Astrocyte (in vitro differentiated cells and primary cell): ENCODE results near the gene GRIK3.

Experiments used
- EZH2 ChIP-seq: IDR thresholded peaks from 2 replicates; pipeline ENCODE4 v1.6.1; 2012; ENCODE audit warnings: mild to moderate bottlenecking, low read length, inconsistent platforms; ENCODE audit not compliant: insufficient read depth
- TF ChIP-seq, protein P1 (sequence below): IDR thresholded peaks from 2 replicates; pipeline ENCODE4 v1.5.1; 2011; ENCODE audit warnings: low read depth, mild to moderate bottlenecking, inconsistent platforms, low read length, moderate library complexity; ENCODE audit not compliant: insufficient read depth

DNA sequence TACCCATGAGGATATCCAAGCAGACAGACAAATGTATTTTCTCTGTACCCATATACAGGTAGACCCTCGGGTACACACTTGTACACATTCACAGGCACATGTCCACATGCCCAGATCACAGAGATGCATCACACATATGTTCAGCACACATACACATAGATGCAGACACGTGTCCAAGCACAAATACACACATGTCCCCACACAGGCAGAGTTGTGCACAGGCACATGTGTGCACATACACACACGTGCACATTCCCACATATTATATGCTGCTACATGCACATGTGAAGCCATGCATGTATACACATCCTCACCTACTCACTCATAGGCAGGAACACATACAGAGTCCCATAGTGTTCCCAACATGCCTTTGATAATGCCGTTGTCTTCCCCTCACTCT lies 219.5 kb downstream of the GRIK3 start:
- TF ChIP-seq EZH2 = no peak
- TF ChIP-seq, protein P1, sequence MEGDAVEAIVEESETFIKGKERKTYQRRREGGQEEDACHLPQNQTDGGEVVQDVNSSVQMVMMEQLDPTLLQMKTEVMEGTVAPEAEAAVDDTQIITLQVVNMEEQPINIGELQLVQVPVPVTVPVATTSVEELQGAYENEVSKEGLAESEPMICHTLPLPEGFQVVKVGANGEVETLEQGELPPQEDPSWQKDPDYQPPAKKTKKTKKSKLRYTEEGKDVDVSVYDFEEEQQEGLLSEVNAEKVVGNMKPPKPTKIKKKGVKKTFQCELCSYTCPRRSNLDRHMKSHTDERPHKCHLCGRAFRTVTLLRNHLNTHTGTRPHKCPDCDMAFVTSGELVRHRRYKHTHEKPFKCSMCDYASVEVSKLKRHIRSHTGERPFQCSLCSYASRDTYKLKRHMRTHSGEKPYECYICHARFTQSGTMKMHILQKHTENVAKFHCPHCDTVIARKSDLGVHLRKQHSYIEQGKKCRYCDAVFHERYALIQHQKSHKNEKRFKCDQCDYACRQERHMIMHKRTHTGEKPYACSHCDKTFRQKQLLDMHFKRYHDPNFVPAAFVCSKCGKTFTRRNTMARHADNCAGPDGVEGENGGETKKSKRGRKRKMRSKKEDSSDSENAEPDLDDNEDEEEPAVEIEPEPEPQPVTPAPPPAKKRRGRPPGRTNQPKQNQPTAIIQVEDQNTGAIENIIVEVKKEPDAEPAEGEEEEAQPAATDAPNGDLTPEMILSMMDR = no peak
